Parathyroid adenoma (tissue), 2 donors: Measurements from ENCODE around the gene CCDC141.

Experiments used
- H2AFZ ChIP-seq: fragments of 300-600 bp; sonication (generic); one replicate; pipeline ENCODE4 v1.7.0; 2017; ENCODE audit warnings: antibody characterized with exemption, mild to moderate bottlenecking
- H3K27ac ChIP-seq: fragments of 300-600 bp; sonication (generic); one replicate; pipeline ENCODE4 v1.7.0; 2017
- H3K27me3 ChIP-seq: fragments of 300-600 bp; sonication (generic); one replicate; pipeline ENCODE4 v1.7.0; 2017; ENCODE audit warnings: low read length; ENCODE audit not compliant: control insufficient read depth, insufficient read depth
- H3K36me3 ChIP-seq: fragments of 300-600 bp; sonication (generic); one replicate; pipeline ENCODE4 v1.7.0; 2017; ENCODE audit warnings: low read length; ENCODE audit not compliant: control insufficient read depth, insufficient read depth
- H3K4me1 ChIP-seq: fragments of 300-600 bp; sonication (generic); one replicate; pipeline ENCODE4 v1.7.0; 2017; ENCODE audit warnings: control low read depth
- H3K4me2 ChIP-seq: fragments of 300-600 bp; sonication (generic); one replicate; pipeline ENCODE4 v1.7.0; 2017; ENCODE audit warnings: low read length
- H3K4me3 ChIP-seq: fragments of 300-600 bp; sonication (generic); one replicate; pipeline ENCODE4 v1.7.0; 2017; ENCODE audit warnings: low read depth, low read length
- H3K79me2 ChIP-seq: fragments of 300-600 bp; sonication (generic); one replicate; pipeline ENCODE4 v1.7.0; 2017; ENCODE audit warnings: control low read depth
- H3K9ac ChIP-seq: fragments of 300-600 bp; sonication (generic); one replicate; pipeline ENCODE4 v1.7.0; 2017; ENCODE audit warnings: mild to moderate bottlenecking
- H3K9me3 ChIP-seq: fragments of 300-600 bp; sonication (generic); one replicate; pipeline ENCODE4 v1.7.0; 2017; ENCODE audit warnings: low read length; ENCODE audit not compliant: control insufficient read depth
- CTCF ChIP-seq: fragments of 300-600 bp; sonication (generic); IDR thresholded peaks from one replicate; pipeline ENCODE4 v1.7.0; 2017; ENCODE audit warnings: antibody characterized with exemption, mild to moderate bottlenecking
- donor health status: primary hyperparathyroidism.

CCDC141 gene

GRCh38 chr2:178829299-178829960 is 220.5 kb downstream of the CCDC141 start:
- Histone ChIP-seq H3K27me3 (no peaks in the 10 kb centered on the region), H3K4me3 (no peak overlapping the region), H3K27ac (no peak overlapping the region), H3K4me2 (no peak overlapping the region), H3K79me2 (no peaks in the 10 kb centered on the region), H3K9me3 (no peaks in the 10 kb centered on the region), H3K36me3 (no peaks in the 10 kb centered on the region), H3K9ac (no peak overlapping the region), H3K4me1 (no peaks in the 10 kb centered on the region), H2AFZ (no peak overlapping the region)
- no peak for TF ChIP-seq CTCF

DNA sequence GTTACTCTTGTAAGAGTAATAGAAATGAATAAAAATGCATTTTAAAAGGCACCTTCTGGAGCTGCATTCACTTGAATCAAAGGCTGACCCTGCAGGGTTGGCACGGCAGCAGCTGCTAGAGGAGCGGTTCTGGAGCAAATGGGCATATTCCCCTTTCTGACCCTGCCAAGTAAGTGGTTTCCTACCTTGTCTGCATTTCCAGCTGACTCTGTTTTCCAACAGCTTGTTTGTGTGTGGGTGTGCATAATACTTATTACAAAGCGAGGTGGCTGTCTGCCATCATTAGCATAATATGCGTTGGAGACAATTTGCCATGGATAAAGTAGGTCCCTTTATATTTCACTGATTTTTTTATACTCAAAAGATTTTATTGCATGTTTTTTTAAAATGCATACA is 221.5 kb downstream of the CCDC141 start:
- Histone ChIP-seq H3K4me1 (no peaks in the 10 kb centered on the region), H3K36me3 (no peaks in the 10 kb centered on the region), H3K4me3 (no peak overlapping the region), H3K9ac (no peak overlapping the region), H3K79me2 (no peaks in the 10 kb centered on the region), H3K4me2 (no peak overlapping the region), H3K9me3 (no peaks in the 10 kb centered on the region), H3K27ac (no peak overlapping the region), H3K27me3 (no peaks in the 10 kb centered on the region), H2AFZ (no peak overlapping the region)
- no peak for TF ChIP-seq CTCF

- Histone ChIP-seq H3K9ac (no peak overlapping the region), H3K9me3 (no peaks in the 10 kb centered on the region), H3K36me3 (no peaks in the 10 kb centered on the region), H3K4me2 (no peak overlapping the region), H3K4me3 (no peak overlapping the region), H3K27me3 (no peaks in the 10 kb centered on the region), H3K79me2 (no peaks in the 10 kb centered on the region), H2AFZ (no peak overlapping the region), H3K4me1 (no peaks in the 10 kb centered on the region), H3K27ac (no peak overlapping the region)
- TF ChIP-seq CTCF: no peak
These were observed 222.0 kb downstream of the CCDC141 start for GRCh38 chr2:178827739-178828485.

GRCh38 chr2:178827111-178827510 is 222.8 kb downstream of the CCDC141 start:
- no peak for TF ChIP-seq CTCF
- H3K9ac ChIP-seq: no peak overlapping the region
- no peaks in the 10 kb centered on the region for H3K4me1 ChIP-seq
- H3K27me3 ChIP-seq: no peaks in the 10 kb centered on the region
- H3K79me2 ChIP-seq: no peaks in the 10 kb centered on the region
- no peak overlapping the region for H3K4me2 ChIP-seq
- no peaks in the 10 kb centered on the region for H3K36me3 ChIP-seq
- no peak overlapping the region for H2AFZ ChIP-seq
- no peak overlapping the region for H3K4me3 ChIP-seq
- H3K9me3 ChIP-seq: no peaks in the 10 kb centered on the region
- no peak overlapping the region for H3K27ac ChIP-seq
